Uterus (tissue), 4 donors: ENCODE results near the gene WDR59. TPM values are rescaled to one million over a fixed set of nuclear protein-coding genes. Genes with fewer than 3 reads are reported as not detected.

Experiments
- DNase-seq, 2 donors: peaks; one replicate each; pipeline ENCODE4 v3.0.0-alpha.2; 2019 to 2020
- H3K27ac ChIP-seq, 2 donors: fragments of 200-600 bp; sonication (generic); 1 replicate in 1 of 2; 2 replicates in 1 of 2; pipeline ENCODE4 v1.5.1; 2016 to 2018
- H3K27me3 ChIP-seq, 2 donors: fragments of 200-600 bp; sonication (generic); one replicate each; pipeline ENCODE4 v1.5.1; 2018 to 2019; ENCODE audit warnings: control low read depth in 1 of 2
- H3K36me3 ChIP-seq, 2 donors: fragments of 200-600 bp; sonication (generic); one replicate each; pipeline ENCODE4 v1.5.1; 2019; ENCODE audit warnings: control low read depth in 1 of 2
- H3K4me1 ChIP-seq, 2 donors: fragments of 200-600 bp; sonication (generic); one replicate each; pipeline ENCODE4 v1.5.1; 2018 to 2019; ENCODE audit warnings: control low read depth in 1 of 2
- H3K4me3 ChIP-seq, 2 donors: fragments of 200-600 bp; sonication (generic); 1 replicate in 1 of 2; 2 replicates in 1 of 2; pipeline ENCODE4 v1.5.1; 2018 to 2019; ENCODE audit warnings: mild to moderate bottlenecking in 1 of 2
- H3K9me3 ChIP-seq, 2 donors: fragments of 200-600 bp; sonication (generic); one replicate each; pipeline ENCODE4 v1.5.1; 2019; ENCODE audit warnings: control low read depth in 1 of 2
- CTCF ChIP-seq, 4 experiments: fragments of 200-600 bp in 2 of 4; fragments of 450-650 bp in 2 of 4; sonication (generic) in 2 of 4; IDR thresholded peaks; one replicate each; pipeline ENCODE4 v1.5.1; 2016 to 2019; ENCODE audit warnings: antibody characterized with exemption in 4 of 4, mild to moderate bottlenecking in 2 of 4, moderate library complexity in 1 of 4
- POLR2A ChIP-seq, 2 donors: fragments of 450-650 bp; IDR thresholded peaks; one replicate each; pipeline ENCODE4 v1.6.1; 2016; ENCODE audit warnings: antibody characterized with exemption in 2 of 2, mild to moderate bottlenecking in 1 of 2, moderate library complexity in 1 of 2
- intact Hi-C: fragments of 100-400 bp; cut with DNase I; formaldehyde crosslinking; loops from one replicate; pipeline ENCODE4 v1.15.1; 2023; ENCODE audit warnings: low total_unique reads
- total RNA-seq, 4 donors: library from RNA; depleted of rRNA in 3 of 4; stranded (reverse); fragments of >200 nt in 3 of 4; gene quantifications; one replicate each; pipeline versions ENCODE4 v1.1.0 to v1.2.4, GENCODE V29; 2014 to 2023
- donor health status: DM: yes; HTN: yes; CAD: no.

The WDR59 gene
- total RNA-seq, 4 donors from 2014 or later = 37.1 to 103 (median 65.0) TPM

- Histone ChIP-seq H3K27ac (peak within 1 kb of the TSS; percentile 74 to 89), H3K9me3 (no peaks in the 10 kb centered on the region), H3K36me3 (no peaks in the 10 kb centered on the region), H3K27me3 (no peaks in the 10 kb centered on the region), H3K4me1 (no peaks in the 10 kb centered on the region), H3K4me3 (peak within 1 kb of the TSS; percentile 73 to 98)
- intact Hi-C loops = loop anchor here (2.0 kb wide), 1 partner anchor 112 kb away; no protein-coding TSS in a partner anchor
- TF ChIP-seq CTCF (IDR thresholded peaks at IDR 0.05) = peak; percentile 72 to 90 (median 82)
- peak; percentile 30 to 78 for TF ChIP-seq POLR2A (IDR thresholded peaks at IDR 0.05)
- peak; percentile 85 to 90 for DNase-seq
Observed at GRCh38 chr16:74998481-74999218, 13.7 kb upstream of the WDR59 start, which contains the start of gene ZNRF1. ZNRF1 (plus strand) TSS chr16:74999024; CDS start chr16:74999672, 648 bp downstream.

DNA sequence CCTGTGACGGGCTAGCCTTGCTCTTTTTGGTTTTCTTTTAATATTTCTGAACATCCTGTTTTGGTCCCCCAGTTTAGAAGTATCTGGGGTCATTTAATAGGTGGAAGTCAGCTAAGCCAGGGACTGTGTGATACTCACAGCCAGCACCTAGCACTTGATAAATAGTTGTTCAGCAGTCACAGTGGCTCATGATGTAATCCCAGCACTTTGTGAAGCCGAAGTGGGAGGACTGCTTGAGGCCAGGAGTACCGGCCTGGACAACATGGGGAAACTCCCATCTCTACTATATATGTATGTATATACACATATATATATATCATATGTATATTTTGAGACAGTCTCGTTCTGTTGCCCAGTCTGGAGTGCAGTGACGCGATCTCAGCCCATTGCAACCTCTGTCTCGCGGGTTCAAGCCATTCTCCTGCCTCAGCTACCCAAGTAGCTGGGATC lies 12.1 kb upstream of the WDR59 start:
- TF ChIP-seq POLR2A (IDR thresholded peaks at IDR 0.05) = no peak
- no peak for TF ChIP-seq CTCF (IDR thresholded peaks at IDR 0.05)
- Histone ChIP-seq H3K4me3 (no peak overlapping the region), H3K4me1 (no peaks in the 10 kb centered on the region), H3K36me3 (no peaks in the 10 kb centered on the region), H3K27ac (no peak overlapping the region), H3K9me3 (no peaks in the 10 kb centered on the region), H3K27me3 (no peaks in the 10 kb centered on the region)
- intact Hi-C loops = no loop called here
- DNase-seq = no peak

DNA sequence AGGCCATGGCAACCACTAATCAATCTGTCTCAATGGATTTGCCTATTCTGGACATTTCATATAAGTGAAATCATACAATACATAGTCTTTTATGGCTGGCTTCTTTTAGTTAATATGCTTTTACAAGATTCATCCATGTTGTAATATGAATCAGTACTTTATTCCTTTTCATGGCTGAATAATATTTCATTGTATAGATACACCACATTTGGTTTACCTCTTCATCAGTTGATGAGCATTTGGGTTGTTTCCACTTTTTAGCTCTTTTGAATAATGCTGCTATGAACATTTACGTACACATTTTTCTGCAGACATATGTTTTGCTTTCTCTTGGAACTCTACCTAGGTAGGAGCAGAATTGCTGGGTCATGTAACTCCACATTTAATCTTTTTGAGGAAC lies 11.1 kb upstream of the WDR59 start:
- no peaks in the 10 kb centered on the region for H3K9me3 ChIP-seq

GRCh38 chr16:74991593-74992403 lies 6.9 kb upstream of the WDR59 start:
- intact Hi-C loops = no loop called here
- Histone ChIP-seq H3K27ac (peak overlapping the region; percentile 76 to 82), H3K4me1 (no peaks in the 10 kb centered on the region), H3K4me3 (no peak overlapping the region), H3K27me3 (no peaks in the 10 kb centered on the region), H3K36me3 (no peaks in the 10 kb centered on the region), H3K9me3 (no peaks in the 10 kb centered on the region)
- no peak for TF ChIP-seq POLR2A (IDR thresholded peaks at IDR 0.05)
- no peak for TF ChIP-seq CTCF (IDR thresholded peaks at IDR 0.05)
- no peak for DNase-seq

More for the DNA sequence above, 11.1 kb upstream of the WDR59 start:
- no peaks in the 10 kb centered on the region for H3K4me1 ChIP-seq
- intact Hi-C loops = no loop called here
- H3K27ac ChIP-seq = no peak overlapping the region
- no peak for TF ChIP-seq CTCF (IDR thresholded peaks at IDR 0.05)
- TF ChIP-seq POLR2A (IDR thresholded peaks at IDR 0.05) = no peak
- DNase-seq = no peak
- no peaks in the 10 kb centered on the region for H3K36me3 ChIP-seq
- no peaks in the 10 kb centered on the region for H3K27me3 ChIP-seq
- H3K4me3 ChIP-seq = no peak overlapping the region

DNA sequence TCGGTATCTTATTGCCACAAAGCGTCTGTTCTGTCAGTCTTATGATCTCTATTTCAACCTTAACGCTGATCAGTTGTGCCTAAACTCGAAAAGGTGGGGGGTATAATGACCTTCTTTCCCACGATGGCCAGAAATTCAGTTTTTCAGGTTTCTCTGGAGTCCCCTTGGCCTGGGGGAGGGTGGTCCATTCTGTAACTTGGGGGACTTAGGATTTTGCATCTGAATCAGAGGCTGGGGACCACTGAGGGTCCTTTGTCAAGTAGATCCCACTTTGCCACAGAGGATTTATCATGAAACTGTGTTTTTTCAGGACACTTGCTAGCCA lies 6.3 kb upstream of the WDR59 start:
- no peak overlapping the region for H3K4me3 ChIP-seq
- no peaks in the 10 kb centered on the region for H3K4me1 ChIP-seq
- no peaks in the 10 kb centered on the region for H3K9me3 ChIP-seq
- intact Hi-C loops = no loop called here
- TF ChIP-seq POLR2A (IDR thresholded peaks at IDR 0.05) (no peak), CTCF (IDR thresholded peaks at IDR 0.05) (no peak)
- no peak for DNase-seq
- peak overlapping the region; percentile 76 to 82 for H3K27ac ChIP-seq
- H3K36me3 ChIP-seq = no peaks in the 10 kb centered on the region
- H3K27me3 ChIP-seq = no peaks in the 10 kb centered on the region
